ENCODE results near the gene EXOC8.

DNA sequence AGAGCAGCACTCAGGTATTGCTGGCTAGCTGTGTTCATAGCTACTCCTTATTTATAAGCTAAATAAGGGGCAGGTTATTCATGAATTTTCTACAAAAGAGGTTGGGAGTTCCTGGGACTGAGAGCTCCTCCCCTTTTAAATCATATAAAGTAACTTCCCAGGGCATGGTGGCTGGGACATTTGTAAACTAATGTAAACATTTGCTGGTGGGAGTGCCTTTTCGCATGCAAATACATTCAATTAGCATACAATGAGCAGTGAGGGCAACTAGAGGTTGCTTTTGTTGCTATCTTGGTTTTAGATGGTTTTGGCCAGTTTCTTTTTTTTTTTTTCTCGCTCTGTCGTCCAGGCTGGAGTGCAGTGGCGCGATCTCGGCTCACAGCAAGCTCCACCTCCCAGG lies 53.2 kb downstream of the EXOC8 start:
- TF ChIP-seq CTCF (IDR thresholded peaks at IDR 0.05; ENCODE audit: low read depth, low read length) (no peak), EZH2phosphoT487 (IDR thresholded peaks at IDR 0.05; ENCODE audit: low read depth) (no peak)

Measured in OCI-LY3 (cell line).